Measurements from ENCODE around the gene MSRB2.

GRCh38 chr10:23155169-23155568, 59.8 kb downstream of the MSRB2 start:
- TF ChIP-seq CTCF (IDR thresholded peaks at IDR 0.05; ENCODE audit: low read length) (no peak), EZH2 (IDR thresholded peaks at IDR 0.05; ENCODE audit: borderline replicate concordance, low read length) (no peak)

All from OCI-LY1 (cell line).